Body of pancreas (tissue), 4 donors: ENCODE results near the gene SPIRE2. TPM values are rescaled to one million over a fixed set of nuclear protein-coding genes. Genes with fewer than 3 reads are reported as not detected.

Experiments used
- ATAC-seq: fragments of 150-250 bp; one replicate; pipeline ENCODE4 v1.9.1; 2016
- DNase-seq, 4 donors: peaks; one replicate each; pipeline ENCODE4 v3.0.0-alpha.2; 2019
- H3K27ac ChIP-seq, 4 donors: fragments of 200-600 bp; sonication (generic); 1 replicate in 3 of 4; 2 replicates in 1 of 4; pipeline versions ENCODE4 v1.5.1 to v1.6.1; 2016 to 2019; ENCODE audit warnings: mild to moderate bottlenecking in 1 of 4, mixed read lengths in 1 of 4, moderate library complexity in 1 of 4
- H3K27me3 ChIP-seq, 2 donors: fragments of 200-600 bp; sonication (generic); one replicate each; pipeline ENCODE4 v1.6.0; 2016; ENCODE audit warnings: mild to moderate bottlenecking in 1 of 2
- H3K36me3 ChIP-seq, 2 donors: fragments of 200-600 bp; sonication (generic); replicated peaks in 1 of 2; 2 replicates each; pipeline ENCODE4 v1.5.1; 2016; ENCODE audit warnings: low read depth in 2 of 2; ENCODE audit not compliant: insufficient read depth in 1 of 2
- H3K4me1 ChIP-seq: fragments of 200-600 bp; sonication (generic); one replicate; pipeline ENCODE4 v1.6.0; 2016
- H3K4me3 ChIP-seq, 2 donors: fragments of 200-600 bp; sonication (generic); 1 replicate in 1 of 2; 2 replicates in 1 of 2; pipeline ENCODE4 v1.5.1; 2016 to 2019
- H3K9me3 ChIP-seq, 3 donors: fragments of 200-600 bp; sonication (generic); 1 replicate in 2 of 3; 2 replicates in 1 of 3; pipeline ENCODE4 v1.5.1; 2016
- POLR2A ChIP-seq, 3 donors: fragments of 450-650 bp; IDR thresholded peaks; one replicate each; pipeline ENCODE4 v1.6.1; 2016; ENCODE audit warnings: antibody characterized with exemption in 3 of 3, mild to moderate bottlenecking in 2 of 3
- WGBS, 2 donors: methylation state at CpG; one replicate each; pipeline ENCODE4 v1.1.5; 2017; 5-methylcytosine and 5-hydroxymethylcytosine counted together
- intact Hi-C: fragments of 100-400 bp; cut with DNase I; formaldehyde crosslinking; loops from one replicate; pipeline ENCODE4 v1.15.1; 2023
- total RNA-seq, 2 donors: library from RNA; depleted of rRNA; stranded (reverse); fragments of >200 nt; gene quantifications; one replicate each; pipeline ENCODE4 v1.1.0, GENCODE V29; 2016
- TF ChIP-seq, protein P1 (sequence below), 7 experiments: fragments of 450-650 bp in 4 of 7; fragments of 200-600 bp in 3 of 7; sonication (generic) in 3 of 7; IDR thresholded peaks; one replicate each; pipeline ENCODE4 v1.5.1; 2016 to 2019; ENCODE audit warnings: antibody characterized with exemption in 7 of 7

Gene SPIRE2
- total RNA-seq, 2 donors from 2014 or later: 7.3 to 7.6 TPM

GRCh38 chr16:89892635-89893034 is 64.4 kb downstream of the SPIRE2 start:
- H3K4me3 ChIP-seq: no peak overlapping the region
- H3K4me1 ChIP-seq: no peaks in the 10 kb centered on the region
- intact Hi-C loops: no loop called here
- ATAC-seq: no peak
- no peak for DNase-seq
- 92 to 95% methylated on average over 5 to 9 of the region's 9 CpGs for WGBS, 2 donors
- H3K9me3 ChIP-seq: no peaks in the 10 kb centered on the region
- no peak for TF ChIP-seq POLR2A (IDR thresholded peaks at IDR 0.05)
- TF ChIP-seq, protein P1, sequence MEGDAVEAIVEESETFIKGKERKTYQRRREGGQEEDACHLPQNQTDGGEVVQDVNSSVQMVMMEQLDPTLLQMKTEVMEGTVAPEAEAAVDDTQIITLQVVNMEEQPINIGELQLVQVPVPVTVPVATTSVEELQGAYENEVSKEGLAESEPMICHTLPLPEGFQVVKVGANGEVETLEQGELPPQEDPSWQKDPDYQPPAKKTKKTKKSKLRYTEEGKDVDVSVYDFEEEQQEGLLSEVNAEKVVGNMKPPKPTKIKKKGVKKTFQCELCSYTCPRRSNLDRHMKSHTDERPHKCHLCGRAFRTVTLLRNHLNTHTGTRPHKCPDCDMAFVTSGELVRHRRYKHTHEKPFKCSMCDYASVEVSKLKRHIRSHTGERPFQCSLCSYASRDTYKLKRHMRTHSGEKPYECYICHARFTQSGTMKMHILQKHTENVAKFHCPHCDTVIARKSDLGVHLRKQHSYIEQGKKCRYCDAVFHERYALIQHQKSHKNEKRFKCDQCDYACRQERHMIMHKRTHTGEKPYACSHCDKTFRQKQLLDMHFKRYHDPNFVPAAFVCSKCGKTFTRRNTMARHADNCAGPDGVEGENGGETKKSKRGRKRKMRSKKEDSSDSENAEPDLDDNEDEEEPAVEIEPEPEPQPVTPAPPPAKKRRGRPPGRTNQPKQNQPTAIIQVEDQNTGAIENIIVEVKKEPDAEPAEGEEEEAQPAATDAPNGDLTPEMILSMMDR (IDR thresholded peaks at IDR 0.05): no peak
- no peak overlapping the region for H3K27ac ChIP-seq
- no peaks in the 10 kb centered on the region for H3K27me3 ChIP-seq
- peaks cover 10 to 32% of the 10 kb centered on the region in 2 donors for H3K36me3 ChIP-seq

DNA sequence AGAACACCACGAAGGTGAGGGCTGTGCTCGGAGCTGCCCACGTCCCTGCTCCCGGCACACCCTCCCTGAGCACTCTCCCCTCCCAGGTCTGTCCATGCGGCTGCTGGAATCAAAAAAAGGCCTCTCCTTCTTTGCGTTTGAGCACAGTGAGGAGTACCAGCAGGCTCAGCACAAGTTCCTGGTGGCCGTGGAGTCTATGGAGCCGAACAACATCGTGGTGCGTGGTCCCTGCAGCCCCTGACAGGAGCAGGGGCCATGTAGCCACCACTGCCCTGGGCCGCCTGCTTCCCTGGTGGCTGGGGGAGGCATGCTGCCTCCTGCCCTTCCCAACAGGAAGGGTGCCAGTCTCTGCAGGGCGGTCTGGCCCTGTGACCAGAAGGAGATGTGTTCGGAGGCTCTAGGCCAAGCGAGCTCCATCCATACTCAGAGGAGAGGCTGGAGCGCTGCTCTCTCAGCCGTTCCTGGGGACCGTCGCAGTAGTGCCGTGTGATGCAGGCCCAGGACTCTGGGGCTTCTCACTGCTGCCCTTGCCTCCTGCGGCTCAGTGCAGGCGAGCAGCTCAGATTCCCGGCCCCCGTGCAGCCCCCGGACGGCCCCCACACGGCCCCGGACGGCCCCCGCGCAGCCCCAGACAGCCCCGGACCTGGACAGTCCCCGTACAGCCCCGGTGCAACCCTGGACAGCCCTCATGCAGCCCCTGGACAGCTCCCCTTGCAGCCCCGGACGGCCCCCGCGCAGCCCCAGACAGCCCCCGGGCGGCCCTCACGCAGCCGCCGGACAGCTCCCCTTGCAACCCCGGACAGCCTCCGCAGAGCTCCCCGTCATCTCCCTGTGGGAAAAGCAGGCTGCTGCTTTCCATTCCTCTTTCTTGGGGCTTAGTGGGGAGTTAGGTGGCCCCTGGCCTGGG is 65.6 kb downstream of the SPIRE2 start:
- no peaks in the 10 kb centered on the region for H3K9me3 ChIP-seq
- no peak for ATAC-seq
- intact Hi-C loops: no loop called here
- TF ChIP-seq, protein P1 (IDR thresholded peaks at IDR 0.05): no peak
- no peak for TF ChIP-seq POLR2A (IDR thresholded peaks at IDR 0.05)
- H3K4me3 ChIP-seq: no peak overlapping the region
- H3K27me3 ChIP-seq: no peaks in the 10 kb centered on the region
- WGBS, 2 donors: 96% methylated on average over 12 to 40 of the region's 45 CpGs
- H3K4me1 ChIP-seq: no peaks in the 10 kb centered on the region
- H3K36me3 ChIP-seq: peaks cover 10 to 37% of the 10 kb centered on the region in 2 donors
- DNase-seq: no peak
- H3K27ac ChIP-seq: no peak overlapping the region

GRCh38 chr16:89895482-89896250 is 67.4 kb downstream of the SPIRE2 start:
- ATAC-seq (no peak), DNase-seq (no peak)
- no peak overlapping the region for H3K4me3 ChIP-seq
- no peaks in the 10 kb centered on the region for H3K9me3 ChIP-seq
- peaks cover 10 to 41% of the 10 kb centered on the region in 2 donors for H3K36me3 ChIP-seq
- H3K4me1 ChIP-seq: no peaks in the 10 kb centered on the region
- 90 to 93% methylated on average over 25 to 26 of the region's 26 CpGs for WGBS, 2 donors
- H3K27me3 ChIP-seq: no peaks in the 10 kb centered on the region
- intact Hi-C loops: no loop called here
- TF ChIP-seq POLR2A (IDR thresholded peaks at IDR 0.05): no peak
- TF ChIP-seq, protein P1 (IDR thresholded peaks at IDR 0.05): no peak
- H3K27ac ChIP-seq: no peak overlapping the region

- intact Hi-C loops: no loop called here
- H3K27ac ChIP-seq: no peak overlapping the region
- WGBS, 2 donors: 94 to 98% methylated on average over 11 of the region's 11 CpGs
- H3K4me1 ChIP-seq: no peaks in the 10 kb centered on the region
- H3K9me3 ChIP-seq: no peaks in the 10 kb centered on the region
- H3K36me3 ChIP-seq: peaks cover 5 to 42% of the 10 kb centered on the region in 2 donors
- H3K27me3 ChIP-seq: no peaks in the 10 kb centered on the region
- ATAC-seq: no peak
- TF ChIP-seq, protein P1 (IDR thresholded peaks at IDR 0.05): no peak
- TF ChIP-seq POLR2A (IDR thresholded peaks at IDR 0.05): no peak
- DNase-seq: no peak
- H3K4me3 ChIP-seq: no peak overlapping the region
Observed at GRCh38 chr16:89897204-89897603, 68.9 kb downstream of the SPIRE2 start.
